OCI-LY3 (cell line): Measurements from ENCODE around the gene INTS11.

Source experiments
- H2AFZ ChIP-seq: fragments of 200-600, 300-600 bp; shearing (Covaris generic); 2 replicates; pipeline ENCODE4 v1.6.0; 2014; ENCODE audit warnings: antibody characterized with exemption, low read depth, low read length
- H3K27ac ChIP-seq: fragments of 200-600, 300-600 bp; sonication (generic); 2 replicates; pipeline ENCODE4 v1.5.1; 2014; ENCODE audit warnings: mild to moderate bottlenecking, low read length, moderate library complexity, mixed read lengths
- H3K27me3 ChIP-seq: fragments of 200-600, 300-600 bp; sonication (generic); 2 replicates; pipeline ENCODE4 v1.6.1; 2014; ENCODE audit warnings: low read depth, low read length, mixed read lengths
- H3K36me3 ChIP-seq: fragments of 200-600, 300-600 bp; sonication (generic); replicated peaks from 2 replicates; pipeline ENCODE3; 2014; ENCODE audit warnings: low read depth, low read length, mixed read lengths
- H3K4me1 ChIP-seq: fragments of 300-600, 200-600 bp; sonication (generic); 2 replicates; pipeline ENCODE4 v1.6.1; 2014; ENCODE audit warnings: low read length, mixed read lengths
- H3K4me2 ChIP-seq: fragments of 200-600, 300-600 bp; sonication (generic); 2 replicates; pipeline ENCODE4 v1.6.1; 2014; ENCODE audit warnings: low read length, mixed read lengths
- H3K4me3 ChIP-seq: fragments of 300-600, 200-600 bp; sonication (generic); 2 replicates; pipeline ENCODE4 v1.5.1; 2014; ENCODE audit warnings: antibody characterized with exemption, mild to moderate bottlenecking, low read length, moderate library complexity
- H3K79me2 ChIP-seq: fragments of 300-600, 200-600 bp; shearing (Covaris generic); 2 replicates; pipeline ENCODE4 v1.6.1; 2014; ENCODE audit warnings: mild to moderate bottlenecking, low read length, mixed read lengths
- H3K9ac ChIP-seq: fragments of 300-600, 200-600 bp; shearing (Covaris generic); 2 replicates; pipeline ENCODE4 v1.6.0; 2014; ENCODE audit warnings: mild to moderate bottlenecking, low read length, moderate library complexity
- H3K9me3 ChIP-seq: fragments of 200-600, 300-600 bp; shearing (Covaris generic); 2 replicates; pipeline ENCODE4 v1.6.1; 2014; ENCODE audit warnings: low read length, mixed read lengths; ENCODE audit not compliant: insufficient read depth
- H4K20me1 ChIP-seq: fragments of 200-600, 300-600 bp; sonication (generic); 2 replicates; pipeline ENCODE4 v1.6.1; 2016; ENCODE audit warnings: low read length, mixed read lengths; ENCODE audit not compliant: insufficient read depth
- CTCF ChIP-seq: fragments of 200-600, 300-600 bp; sonication (generic); IDR thresholded peaks from 2 replicates; pipeline ENCODE4 v1.5.1; 2014; ENCODE audit warnings: antibody characterized with exemption, low read length, low read depth
- EZH2phosphoT487 ChIP-seq: fragments of 200-600 bp; shearing (Covaris generic); IDR thresholded peaks from 2 replicates; pipeline ENCODE4 v1.6.1; 2018; ENCODE audit warnings: antibody characterized with exemption, mixed run types, low read depth

The INTS11 gene

GRCh38 chr1:1284221-1285101 is 40.0 kb downstream of the INTS11 start:
- peaks cover 3% of the 10 kb centered on the region; the same call in 1 of the 2 replicates for H3K4me1 ChIP-seq
- TF ChIP-seq EZH2phosphoT487 (no peak), CTCF (no peak)

GRCh38 chr1:1283821-1284220 is 40.6 kb downstream of the INTS11 start:
- Histone ChIP-seq H3K4me3 (no peak overlapping the region), H3K27me3 (no peaks in the 10 kb centered on the region), H3K27ac (no peak overlapping the region), H4K20me1 (no peaks in the 10 kb centered on the region), H3K79me2 (no peaks in the 10 kb centered on the region), H2AFZ (no peak overlapping the region), H3K4me1 (peaks cover 3% of the 10 kb centered on the region; the same call in 1 of the 2 replicates), H3K36me3 (no peaks in the 10 kb centered on the region), H3K9me3 (no peaks in the 10 kb centered on the region), H3K4me2 (no peak overlapping the region), H3K9ac (no peak overlapping the region)
- no peak for TF ChIP-seq EZH2phosphoT487
- TF ChIP-seq CTCF: no peak

More at GRCh38 chr1:1284221-1285101, 40.0 kb downstream of the INTS11 start:
- Histone ChIP-seq H3K4me3 (no peak overlapping the region), H3K79me2 (no peaks in the 10 kb centered on the region), H3K9me3 (no peaks in the 10 kb centered on the region), H3K9ac (no peak overlapping the region), H3K27me3 (no peaks in the 10 kb centered on the region), H3K36me3 (no peaks in the 10 kb centered on the region), H3K4me2 (no peak overlapping the region), H3K27ac (no peak overlapping the region), H2AFZ (no peak overlapping the region), H4K20me1 (no peaks in the 10 kb centered on the region)

- TF ChIP-seq CTCF (no peak), EZH2phosphoT487 (no peak)
- H3K4me3 ChIP-seq: no peak overlapping the region
- no peak overlapping the region for H2AFZ ChIP-seq
- H3K4me1 ChIP-seq: peaks cover 3% of the 10 kb centered on the region; the same call in 1 of the 2 replicates
- H3K9ac ChIP-seq: no peak overlapping the region
- no peak overlapping the region for H3K27ac ChIP-seq
- no peaks in the 10 kb centered on the region for H4K20me1 ChIP-seq
- no peaks in the 10 kb centered on the region for H3K27me3 ChIP-seq
- H3K9me3 ChIP-seq: no peaks in the 10 kb centered on the region
- no peaks in the 10 kb centered on the region for H3K79me2 ChIP-seq
- H3K36me3 ChIP-seq: no peaks in the 10 kb centered on the region
- no peak overlapping the region for H3K4me2 ChIP-seq
These were observed 41.5 kb downstream of the INTS11 start for GRCh38 chr1:1282998-1283397.

- Histone ChIP-seq H3K27ac (no peak overlapping the region), H3K36me3 (no peaks in the 10 kb centered on the region), H3K9ac (no peak overlapping the region), H3K4me3 (no peak overlapping the region), H3K4me1 (peaks cover 3% of the 10 kb centered on the region; the same call in 1 of the 2 replicates), H3K79me2 (no peaks in the 10 kb centered on the region), H3K4me2 (no peak overlapping the region), H3K27me3 (no peaks in the 10 kb centered on the region), H2AFZ (no peak overlapping the region), H3K9me3 (no peaks in the 10 kb centered on the region), H4K20me1 (no peaks in the 10 kb centered on the region)
- no peak for TF ChIP-seq EZH2phosphoT487
- TF ChIP-seq CTCF: no peak
These were observed 42.7 kb downstream of the INTS11 start for GRCh38 chr1:1281533-1282321.
